Measurements from ENCODE around the gene ARID3C. TPM values are rescaled to one million over a fixed set of nuclear protein-coding genes. Genes with fewer than 3 reads are reported as not detected.

ARID3C gene
- total and polyA plus RNA-seq, 2 of the 8 experiments (the other 6 are each of a cell fraction or from before 2014, with no cell fraction given): 0.08 TPM; not detected in 1

DNA sequence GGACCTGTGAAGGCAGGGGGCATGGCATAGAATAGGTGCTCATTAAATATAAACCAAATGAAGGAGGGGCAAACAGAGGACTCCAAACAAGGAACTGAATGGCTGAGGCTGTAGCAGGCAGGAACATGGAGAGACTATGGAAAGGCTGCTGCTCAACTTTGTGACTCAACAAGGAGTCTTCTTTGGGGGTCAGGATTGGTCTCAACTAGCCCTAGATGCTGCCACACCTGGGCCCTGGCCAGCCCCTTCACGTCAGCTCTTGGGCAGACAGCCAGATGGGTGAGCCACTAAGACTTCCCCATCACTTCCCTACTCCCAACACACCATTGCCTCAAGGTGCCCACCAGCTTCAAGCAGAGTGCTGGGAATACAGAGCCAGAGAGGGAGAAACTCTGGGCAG is 28.0 kb downstream of the ARID3C start (continued):
- no peak for TF ChIP-seq CREB1 (IDR thresholded peaks at IDR 0.05)
